Measurements from ENCODE around the gene LAPTM5.

Gene LAPTM5

GRCh38 chr1:30738040-30738714, 19.4 kb downstream of the LAPTM5 start:
- Histone ChIP-seq H3K23ac (ENCODE audit: low read depth, low read length, poor library complexity) (no peak overlapping the region), H4K91ac (ENCODE audit: low read depth, low read length, poor library complexity) (no peak overlapping the region), H3K36me3 (replicated peaks in 1 of 2; ENCODE audit: control insufficient read depth in 2 of 2, insufficient read depth in 2 of 2, low read length in 2 of 2) (no peaks in the 10 kb centered on the region), H3K4ac (ENCODE audit: low read length) (no peak overlapping the region), H3K9ac (ENCODE audit: low read depth, low read length, poor library complexity) (no peak overlapping the region), H3K4me3 (ENCODE audit: low read length in 2 of 2) (no peak overlapping the region), H3K4me2 (ENCODE audit: insufficient read depth, low read length, poor library complexity, severe bottlenecking) (no peak overlapping the region), H3K9me3 (replicated peaks in 1 of 2; ENCODE audit: control insufficient read depth in 2 of 2, insufficient read depth in 1 of 2, low read depth in 1 of 2, low read length in 2 of 2) (no peaks in the 10 kb centered on the region), H2AK5ac (ENCODE audit: low read depth, low read length) (no peak overlapping the region), H3K27ac (replicated peaks; ENCODE audit: low read length) (no peak overlapping the region), H2BK5ac (ENCODE audit: low read length) (no peak overlapping the region), H4K8ac (ENCODE audit: low read depth, low read length) (no peak overlapping the region), H3K18ac (ENCODE audit: low read length) (no peak overlapping the region), H3K27me3 (ENCODE audit: control insufficient read depth in 3 of 3, insufficient read depth in 3 of 3, low read depth in 1 of 3, low read length in 3 of 3) (no peaks in the 10 kb centered on the region), H2BK12ac (ENCODE audit: low read length) (no peak overlapping the region), H2BK120ac (ENCODE audit: low read depth, low read length) (no peak overlapping the region), H3K79me1 (ENCODE audit: low read depth, low read length) (no peaks in the 10 kb centered on the region), H3K4me1 (ENCODE audit: control insufficient read depth in 2 of 2, insufficient read depth in 1 of 2, low read depth in 1 of 2, low read length in 2 of 2) (peaks cover 2 to 4% of the 10 kb centered on the region in 2 donors), H2BK15ac (ENCODE audit: low read length) (no peak overlapping the region), H3K14ac (ENCODE audit: low read length) (no peak overlapping the region), H2AFZ (ENCODE audit: low read length) (no peak overlapping the region)
- no CpG with 5 or more reads among the region's 5 CpGs for WGBS, 2 donors (ENCODE audit: extremely low coverage in 2 of 2, insufficient read length in 2 of 2, insufficient replicate concordance in 1 of 2)
- DNase-seq (ENCODE audit: low spot score): no peak

GRCh38 chr1:30737357-30738039, 20.1 kb downstream of the LAPTM5 start:
- DNase-seq (ENCODE audit: low spot score): no peak
- H4K8ac ChIP-seq (ENCODE audit: low read depth, low read length): no peak overlapping the region
- no peak overlapping the region for H2AK5ac ChIP-seq (ENCODE audit: low read depth, low read length)
- H3K79me1 ChIP-seq (ENCODE audit: low read depth, low read length): no peaks in the 10 kb centered on the region
- H4K91ac ChIP-seq (ENCODE audit: low read depth, low read length, poor library complexity): peak overlapping the region; percentile 50
- H3K23ac ChIP-seq (ENCODE audit: low read depth, low read length, poor library complexity): no peak overlapping the region
- no peak overlapping the region for H3K27ac ChIP-seq (replicated peaks; ENCODE audit: low read length)
- H3K14ac ChIP-seq (ENCODE audit: low read length): no peak overlapping the region
- no peak overlapping the region for H2BK15ac ChIP-seq (ENCODE audit: low read length)
- no peaks in the 10 kb centered on the region for H3K27me3 ChIP-seq (ENCODE audit: control insufficient read depth in 3 of 3, insufficient read depth in 3 of 3, low read depth in 1 of 3, low read length in 3 of 3)
- no peaks in the 10 kb centered on the region for H3K9me3 ChIP-seq (replicated peaks in 1 of 2; ENCODE audit: control insufficient read depth in 2 of 2, insufficient read depth in 1 of 2, low read depth in 1 of 2, low read length in 2 of 2)
- no peak overlapping the region for H3K4ac ChIP-seq (ENCODE audit: low read length)
- no peak overlapping the region for H3K18ac ChIP-seq (ENCODE audit: low read length)
- no peak overlapping the region for H2BK12ac ChIP-seq (ENCODE audit: low read length)
- no peaks in the 10 kb centered on the region for H3K36me3 ChIP-seq (replicated peaks in 1 of 2; ENCODE audit: control insufficient read depth in 2 of 2, insufficient read depth in 2 of 2, low read length in 2 of 2)
- no peak overlapping the region for H2AFZ ChIP-seq (ENCODE audit: low read length)
- H3K4me3 ChIP-seq (ENCODE audit: low read length in 2 of 2): no peak overlapping the region
- H3K4me2 ChIP-seq (ENCODE audit: insufficient read depth, low read length, poor library complexity, severe bottlenecking): no peak overlapping the region
- no CpG with 5 or more reads among the region's 14 CpGs for WGBS, 2 donors (ENCODE audit: extremely low coverage in 2 of 2, insufficient read length in 2 of 2, insufficient replicate concordance in 1 of 2)
- peak overlapping the region; percentile 34 for H3K9ac ChIP-seq (ENCODE audit: low read depth, low read length, poor library complexity)
- H3K4me1 ChIP-seq (ENCODE audit: control insufficient read depth in 2 of 2, insufficient read depth in 1 of 2, low read depth in 1 of 2, low read length in 2 of 2): peaks cover 4 to 8% of the 10 kb centered on the region in 2 donors
- no peak overlapping the region for H2BK5ac ChIP-seq (ENCODE audit: low read length)
- H2BK120ac ChIP-seq (ENCODE audit: low read depth, low read length): no peak overlapping the region

GRCh38 chr1:30735668-30736498, 21.7 kb downstream of the LAPTM5 start:
- no peak overlapping the region for H2BK5ac ChIP-seq (ENCODE audit: low read length)
- H3K4me3 ChIP-seq (ENCODE audit: low read length in 2 of 2): no peak overlapping the region
- H2BK15ac ChIP-seq (ENCODE audit: low read length): no peak overlapping the region
- no peak overlapping the region for H2AFZ ChIP-seq (ENCODE audit: low read length)
- H2AK5ac ChIP-seq (ENCODE audit: low read depth, low read length): no peak overlapping the region
- H3K27ac ChIP-seq (replicated peaks; ENCODE audit: low read length): no peak overlapping the region
- no peak overlapping the region for H3K9ac ChIP-seq (ENCODE audit: low read depth, low read length, poor library complexity)
- H4K91ac ChIP-seq (ENCODE audit: low read depth, low read length, poor library complexity): no peak overlapping the region
- WGBS, 2 donors (ENCODE audit: extremely low coverage in 2 of 2, insufficient read length in 2 of 2, insufficient replicate concordance in 1 of 2): no CpG with 5 or more reads among the region's 6 CpGs
- DNase-seq (ENCODE audit: low spot score): no peak
- H4K8ac ChIP-seq (ENCODE audit: low read depth, low read length): no peak overlapping the region
- no peak overlapping the region for H3K18ac ChIP-seq (ENCODE audit: low read length)
- H3K14ac ChIP-seq (ENCODE audit: low read length): no peak overlapping the region
- H3K9me3 ChIP-seq (replicated peaks in 1 of 2; ENCODE audit: control insufficient read depth in 2 of 2, insufficient read depth in 1 of 2, low read depth in 1 of 2, low read length in 2 of 2): no peaks in the 10 kb centered on the region
- H3K36me3 ChIP-seq (replicated peaks in 1 of 2; ENCODE audit: control insufficient read depth in 2 of 2, insufficient read depth in 2 of 2, low read length in 2 of 2): no peaks in the 10 kb centered on the region
- H2BK120ac ChIP-seq (ENCODE audit: low read depth, low read length): no peak overlapping the region
- no peaks in the 10 kb centered on the region for H3K27me3 ChIP-seq (ENCODE audit: control insufficient read depth in 3 of 3, insufficient read depth in 3 of 3, low read depth in 1 of 3, low read length in 3 of 3)
- H3K4ac ChIP-seq (ENCODE audit: low read length): no peak overlapping the region
- H2BK12ac ChIP-seq (ENCODE audit: low read length): no peak overlapping the region
- H3K4me1 ChIP-seq (ENCODE audit: control insufficient read depth in 2 of 2, insufficient read depth in 1 of 2, low read depth in 1 of 2, low read length in 2 of 2): peaks cover 2 to 8% of the 10 kb centered on the region in 2 donors
- no peak overlapping the region for H3K4me2 ChIP-seq (ENCODE audit: insufficient read depth, low read length, poor library complexity, severe bottlenecking)
- no peak overlapping the region for H3K23ac ChIP-seq (ENCODE audit: low read depth, low read length, poor library complexity)
- H3K79me1 ChIP-seq (ENCODE audit: low read depth, low read length): no peaks in the 10 kb centered on the region

- no peak overlapping the region for H3K9ac ChIP-seq (ENCODE audit: low read depth, low read length, poor library complexity)
- H3K4me1 ChIP-seq (ENCODE audit: control insufficient read depth in 2 of 2, insufficient read depth in 1 of 2, low read depth in 1 of 2, low read length in 2 of 2): peaks cover 2 to 11% of the 10 kb centered on the region in 2 donors
- no peaks in the 10 kb centered on the region for H3K27me3 ChIP-seq (ENCODE audit: control insufficient read depth in 3 of 3, insufficient read depth in 3 of 3, low read depth in 1 of 3, low read length in 3 of 3)
- H3K4me2 ChIP-seq (ENCODE audit: insufficient read depth, low read length, poor library complexity, severe bottlenecking): no peak overlapping the region
- peak overlapping the region; percentile 43 for H2AK5ac ChIP-seq (ENCODE audit: low read depth, low read length)
- H2BK5ac ChIP-seq (ENCODE audit: low read length): no peak overlapping the region
- H4K8ac ChIP-seq (ENCODE audit: low read depth, low read length): no peak overlapping the region
- H3K79me1 ChIP-seq (ENCODE audit: low read depth, low read length): no peaks in the 10 kb centered on the region
- no peak overlapping the region for H3K14ac ChIP-seq (ENCODE audit: low read length)
- H2AFZ ChIP-seq (ENCODE audit: low read length): no peak overlapping the region
- H3K18ac ChIP-seq (ENCODE audit: low read length): no peak overlapping the region
- no peak overlapping the region for H3K23ac ChIP-seq (ENCODE audit: low read depth, low read length, poor library complexity)
- no peaks in the 10 kb centered on the region for H3K36me3 ChIP-seq (replicated peaks in 1 of 2; ENCODE audit: control insufficient read depth in 2 of 2, insufficient read depth in 2 of 2, low read length in 2 of 2)
- no peaks in the 10 kb centered on the region for H3K9me3 ChIP-seq (replicated peaks in 1 of 2; ENCODE audit: control insufficient read depth in 2 of 2, insufficient read depth in 1 of 2, low read depth in 1 of 2, low read length in 2 of 2)
- no peak overlapping the region for H3K4ac ChIP-seq (ENCODE audit: low read length)
- no peak overlapping the region for H2BK120ac ChIP-seq (ENCODE audit: low read depth, low read length)
- no peak overlapping the region for H3K4me3 ChIP-seq (ENCODE audit: low read length in 2 of 2)
- no peak overlapping the region for H3K27ac ChIP-seq (replicated peaks; ENCODE audit: low read length)
- H2BK12ac ChIP-seq (ENCODE audit: low read length): no peak overlapping the region
- peak overlapping the region; percentile 49 for H2BK15ac ChIP-seq (ENCODE audit: low read length)
- DNase-seq (ENCODE audit: low spot score): no peak
- no peak overlapping the region for H4K91ac ChIP-seq (ENCODE audit: low read depth, low read length, poor library complexity)
- no CpG with 5 or more reads among the region's 6 CpGs for WGBS, 2 donors (ENCODE audit: extremely low coverage in 2 of 2, insufficient read length in 2 of 2, insufficient replicate concordance in 1 of 2)
Observed at GRCh38 chr1:30735124-30735523, 22.4 kb downstream of the LAPTM5 start.

All from neuronal stem cell (in vitro differentiated cells).